GM12878 (cell line): ENCODE measurements around the gene ERC1.

ENCODE experiments used
- EP300 ChIP-seq, 2 experiments: fragments of 150-350 bp in 1 of 2; IDR thresholded peaks; 2 replicates each; pipeline ENCODE4 v1.6.1; 2011 to 2012; ENCODE audit warnings: low read depth in 2 of 2, low read length in 2 of 2, borderline replicate concordance in 1 of 2, improper control_type of control experiment in 1 of 2, inconsistent platforms in 1 of 2; ENCODE audit not compliant: control insufficient read depth in 1 of 2
- SPI1 ChIP-seq: IDR thresholded peaks from 2 replicates; pipeline ENCODE4 v1.6.1; 2011; ENCODE audit warnings: low read depth, mild to moderate bottlenecking, low read length, moderate library complexity, borderline replicate concordance; ENCODE audit not compliant: insufficient read depth
- TARDBP ChIP-seq: IDR thresholded peaks from 2 replicates; pipeline ENCODE4 v1.6.1; 2016; ENCODE audit warnings: borderline replicate concordance

- TF ChIP-seq EP300 (IDR thresholded peaks at IDR 0.05; ENCODE audit: borderline replicate concordance in 1 of 2, control insufficient read depth in 1 of 2, low read depth in 2 of 2, low read length in 2 of 2), result no peak
- no peak for TF ChIP-seq SPI1
- no peak for TF ChIP-seq TARDBP
These were observed 39.8 kb downstream of the ERC1 start for GRCh38 chr12:1030779-1031178.
